T-cell (primary cell): Measurements from ENCODE around the gene AXL. TPM values are rescaled to one million over a fixed set of nuclear protein-coding genes. Genes with fewer than 3 reads are reported as not detected.
A peak's percentile ranks its signal among the peaks of the same experiment; 100 is the strongest.

Experiments used
- ATAC-seq, 4 experiments: fragments of 200-7000 bp in 3 of 4; fragments of 150-1000 bp in 1 of 4; cut with Tn5 transposase; replicated peaks in 1 of 4; 1 replicate in 3 of 4; 2 replicates in 1 of 4; pipeline ENCODE4 v1.10.0; 2021; ENCODE audit warnings: moderate library complexity in 3 of 4, mild to moderate bottlenecking in 2 of 4, moderate number of reproducible peaks in 1 of 4
- CTCF ChIA-PET, 2 donors: fragments of 300-600 bp; sonication (Branson Sonifier 250); formaldehyde crosslinking; loops; one replicate each; lab custom pipeline; 2022; ENCODE audit warnings: antibody characterized with exemption in 2 of 2; lab: Charles Lee
- POLR2A ChIA-PET, 2 donors: fragments of 300-600 bp; sonication (Branson Sonifier 250); formaldehyde crosslinking; loops; one replicate each; lab custom pipeline; 2022; ENCODE audit warnings: antibody characterized with exemption in 2 of 2; lab: Charles Lee
- DNase-seq, 35 experiments: peaks; one replicate each; pipeline versions ENCODE4 v3.0.0 to v3.0.0-alpha.2; 2013 to 2023
- H3K27ac ChIP-seq: one replicate; pipeline ENCODE4 v1.5.1; 2013; ENCODE audit warnings: low read length
- H3K27me3 ChIP-seq, 2 experiments: replicated peaks in 1 of 2; 1 replicate in 1 of 2; 2 replicates in 1 of 2; pipeline versions ENCODE4 v1.6.1 to v1.7.0; 2013; ENCODE audit warnings: low read length in 1 of 2, mixed read lengths in 1 of 2; ENCODE audit not compliant: control insufficient read depth in 2 of 2, insufficient read depth in 2 of 2; ENCODE audit errors: extremely low read depth in 1 of 2
- H3K36me3 ChIP-seq, 2 donors: 1 replicate in 1 of 2; 2 replicates in 1 of 2; pipeline versions ENCODE4 v1.6.1 to v1.7.0; 2013; ENCODE audit warnings: low read length in 1 of 2; ENCODE audit not compliant: control insufficient read depth in 2 of 2, insufficient read depth in 1 of 2; ENCODE audit errors: extremely low read depth in 1 of 2
- H3K4me1 ChIP-seq, 2 experiments: 1 replicate in 1 of 2; 2 replicates in 1 of 2; pipeline versions ENCODE4 v1.6.1 to v1.7.0; 2013; ENCODE audit warnings: low read length in 2 of 2, mixed read lengths in 1 of 2; ENCODE audit not compliant: insufficient read depth in 2 of 2, control insufficient read depth in 1 of 2; ENCODE audit errors: extremely low read depth in 1 of 2
- H3K4me3 ChIP-seq, 2 donors: 1 replicate in 1 of 2; 2 replicates in 1 of 2; pipeline versions ENCODE4 v1.5.1 to v1.7.0; 2013; ENCODE audit warnings: mild to moderate bottlenecking in 2 of 2, low read length in 1 of 2, moderate library complexity in 1 of 2; ENCODE audit not compliant: control insufficient read depth in 1 of 2; ENCODE audit errors: extremely low read depth in 1 of 2
- H3K9me3 ChIP-seq: 2 replicates; pipeline ENCODE4 v1.7.0; 2013
- H3K27ac Mint-ChIP-seq, 2 donors: one replicate each; pipeline ENCODE4 v1.8.0; 2020 to 2021; ENCODE audit warnings: mild to moderate bottlenecking in 2 of 2, mixed read lengths in 2 of 2
- H3K27me3 Mint-ChIP-seq, 2 donors: one replicate each; pipeline ENCODE4 v1.8.0; 2021 to 2022; ENCODE audit warnings: mixed read lengths in 2 of 2
- H3K36me3 Mint-ChIP-seq: one replicate; pipeline ENCODE4 v1.8.0; 2021; ENCODE audit warnings: mixed read lengths
- H3K4me1 Mint-ChIP-seq, 3 donors: one replicate each; pipeline ENCODE4 v1.8.0; 2020 to 2022; ENCODE audit warnings: mixed read lengths in 3 of 3, mild to moderate bottlenecking in 1 of 3
- H3K4me3 Mint-ChIP-seq, 3 donors: one replicate each; pipeline ENCODE4 v1.8.0; 2020 to 2022; ENCODE audit warnings: mild to moderate bottlenecking in 3 of 3, mixed read lengths in 3 of 3, moderate library complexity in 3 of 3
- H3K9me3 Mint-ChIP-seq, 3 donors: one replicate each; pipeline ENCODE4 v1.8.0; 2020 to 2022; ENCODE audit warnings: mixed read lengths in 3 of 3
- WGBS: methylation state at CpG from one replicate; pipeline ENCODE4 v1.1.5; 2013; ENCODE audit warnings: missing lambda C conversion rate; ENCODE audit not compliant: insufficient coverage; 5-methylcytosine and 5-hydroxymethylcytosine counted together
- total RNA-seq, 35 experiments: library from RNA in 6 of 35; stranded (reverse) in 6 of 35; fragments of 120-200 nt in 1 of 35; gene quantifications; one replicate each; pipeline versions ENCODE4 v1.2.1 to v1.2.4 and lab custom pipeline; 2013 to 2026

Gene AXL
- total RNA-seq, 5 donors from 2014 or later (not counting 1 experiment from before 2014, with no cell fraction given): 0.16 to 0.70 (median 0.47) TPM; not detected in 2

DNA sequence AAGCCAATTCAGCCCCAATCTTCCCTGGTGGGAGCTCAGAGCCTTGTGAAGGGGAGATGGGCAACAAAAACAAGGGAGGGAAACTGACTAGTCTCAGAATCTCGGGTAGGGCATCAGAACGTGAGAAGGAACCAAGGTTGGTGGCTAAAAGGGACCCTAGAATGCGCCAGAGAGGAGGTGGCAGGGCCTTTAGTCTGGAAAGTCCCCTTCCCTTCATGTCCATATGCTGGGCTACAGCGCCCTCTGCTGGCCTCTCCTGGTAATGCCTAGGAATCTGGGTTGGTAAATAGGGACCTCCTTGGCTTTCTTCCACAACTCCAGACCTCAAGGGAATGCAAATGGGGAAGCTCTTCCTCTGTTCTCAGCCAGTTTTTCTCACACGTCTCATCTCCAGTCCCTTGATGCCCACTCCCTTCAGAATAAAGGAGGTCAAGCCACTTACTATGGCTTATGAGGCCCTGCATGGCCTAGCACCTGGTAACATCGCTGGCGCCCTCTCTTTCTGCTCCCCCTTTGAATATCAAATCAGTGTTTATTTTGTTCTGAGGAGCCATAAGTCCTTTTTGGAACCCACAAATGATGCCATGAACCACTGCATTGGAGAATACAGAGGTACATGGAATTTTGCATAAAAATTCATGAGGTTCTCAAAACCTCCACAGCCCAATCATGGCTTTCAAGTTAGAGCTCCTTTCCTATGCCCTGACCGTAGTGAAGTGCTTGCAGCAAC lies 89.6 kb downstream of the AXL start:
- no peaks in the 10 kb centered on the region for H3K9me3 ChIP-seq
- H3K27ac ChIP-seq: peak overlapping the region; percentile 97
- H3K27me3 ChIP-seq: no peaks in the 10 kb centered on the region
- H3K27ac Mint-ChIP-seq: peak overlapping the region; percentile 96 to 99
- H3K36me3 Mint-ChIP-seq: peaks cover 37% of the 10 kb centered on the region
- peak overlapping the region; percentile 11 to 96 for H3K4me3 ChIP-seq
- ChIA-PET CTCF (interaction anchor here (0.6 to 3.3 kb wide), 12 partner anchors 10 to 135 kb away, joined by 3 to 21 read pairs (median 6); partner anchors contain the start of genes B9D2 (in 1 of the 2) and HNRNPUL1 (in 1 of the 2)), POLR2A (interaction anchor here (0.5 to 3.7 kb wide), 5 partner anchors 10 to 166 kb away, joined by 3 to 23 read pairs (median 5); partner anchors contain the start of gene HNRNPUL1 (in 1 of the 2))
- H3K9me3 Mint-ChIP-seq: no peaks in the 10 kb centered on the region
- H3K36me3 ChIP-seq: peaks cover 8 to 46% of the 10 kb centered on the region in 2 donors
- H3K27me3 Mint-ChIP-seq: no peaks in the 10 kb centered on the region
- peak overlapping the region; percentile 90 to 98 (median 95) for H3K4me3 Mint-ChIP-seq
- peaks cover 92 to 96% (median 93%) of the 10 kb centered on the region in 3 donors for H3K4me1 Mint-ChIP-seq
- DNase-seq (peak; percentile 77 to 98 (median 91)), ATAC-seq (peak; percentile 48 to 62 (median 58))
- H3K4me1 ChIP-seq: peaks cover 58 to 91% of the 10 kb centered on the region in 2 experiments
- WGBS: 20% methylated on average over 1 of the region's 8 CpGs

DNA sequence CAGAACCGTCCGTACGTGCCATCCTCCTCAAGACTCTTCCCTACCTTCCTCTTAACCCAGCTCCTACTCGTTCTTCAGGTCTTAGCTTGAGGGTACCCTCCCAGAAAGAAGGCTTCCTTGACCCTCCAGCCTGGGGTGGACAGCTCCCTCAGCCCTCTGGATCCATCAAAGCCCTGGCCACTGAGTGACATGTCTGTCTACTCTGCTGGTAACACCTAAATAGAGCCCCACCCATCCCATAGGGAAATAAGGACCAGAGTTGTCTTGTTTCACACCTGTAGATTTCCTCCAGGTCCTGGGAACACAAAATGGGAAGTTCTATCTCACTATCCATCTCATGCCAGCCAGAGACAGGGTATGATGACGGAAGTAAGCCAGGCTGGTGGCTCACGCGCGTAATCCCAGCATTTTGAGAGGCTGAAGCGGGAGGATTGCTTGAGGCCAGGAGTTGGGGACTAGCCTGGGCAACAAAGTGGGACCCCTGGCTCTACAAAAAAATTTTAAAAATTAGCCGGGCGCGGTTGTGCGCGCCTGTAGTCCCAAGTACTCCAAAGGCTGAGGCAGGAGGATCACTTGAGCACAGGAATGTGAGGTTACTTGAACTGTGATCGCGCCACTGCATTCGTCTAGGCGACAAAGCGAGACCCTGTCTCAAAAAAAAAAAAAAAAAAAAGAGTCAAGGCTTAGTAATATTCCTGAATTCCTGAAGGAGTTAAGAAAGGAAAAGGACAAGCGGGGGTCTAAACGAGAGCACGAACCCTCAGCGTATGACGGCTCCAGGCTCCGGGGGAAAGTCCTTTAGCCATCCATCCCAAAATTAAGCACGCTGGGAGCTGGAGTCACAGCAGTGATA lies 90.4 kb downstream of the AXL start:
- H3K9me3 Mint-ChIP-seq: no peaks in the 10 kb centered on the region
- ChIA-PET POLR2A (interaction anchor here (0.7 to 3.7 kb wide), 4 partner anchors 11 to 46 kb away, joined by 3 to 23 read pairs (median 4); partner anchors contain the start of gene HNRNPUL1 (in 1 of the 2)), CTCF (interaction anchor here (0.7 to 3.3 kb wide), 11 partner anchors 11 to 105 kb away, joined by 3 to 21 read pairs (median 5); partner anchors contain the start of genes B9D2 (in 1 of the 2) and HNRNPUL1 (in 1 of the 2))
- no peaks in the 10 kb centered on the region for H3K27me3 ChIP-seq
- peak overlapping the region; percentile 90 to 98 (median 95) for H3K4me3 Mint-ChIP-seq
- H3K36me3 ChIP-seq: peaks cover 7 to 44% of the 10 kb centered on the region in 2 donors
- H3K9me3 ChIP-seq: no peaks in the 10 kb centered on the region
- H3K27ac ChIP-seq: peak overlapping the region; percentile 97
- peaks cover 51 to 83% of the 10 kb centered on the region in 2 experiments for H3K4me1 ChIP-seq
- peaks cover 30% of the 10 kb centered on the region for H3K36me3 Mint-ChIP-seq
- H3K4me3 ChIP-seq: peak overlapping the region; percentile 96 to 99
- peak overlapping the region; percentile 96 to 99 for H3K27ac Mint-ChIP-seq
- H3K4me1 Mint-ChIP-seq: peaks cover 87 to 92% (median 91%) of the 10 kb centered on the region in 3 donors
- H3K27me3 Mint-ChIP-seq: no peaks in the 10 kb centered on the region
- DNase-seq (peak in 2 of 35 experiments; percentile 32 to 52), ATAC-seq (peak in 1 of 4 experiments; percentile 2)
- WGBS: 14% methylated on average over 18 of the region's 26 CpGs

DNA sequence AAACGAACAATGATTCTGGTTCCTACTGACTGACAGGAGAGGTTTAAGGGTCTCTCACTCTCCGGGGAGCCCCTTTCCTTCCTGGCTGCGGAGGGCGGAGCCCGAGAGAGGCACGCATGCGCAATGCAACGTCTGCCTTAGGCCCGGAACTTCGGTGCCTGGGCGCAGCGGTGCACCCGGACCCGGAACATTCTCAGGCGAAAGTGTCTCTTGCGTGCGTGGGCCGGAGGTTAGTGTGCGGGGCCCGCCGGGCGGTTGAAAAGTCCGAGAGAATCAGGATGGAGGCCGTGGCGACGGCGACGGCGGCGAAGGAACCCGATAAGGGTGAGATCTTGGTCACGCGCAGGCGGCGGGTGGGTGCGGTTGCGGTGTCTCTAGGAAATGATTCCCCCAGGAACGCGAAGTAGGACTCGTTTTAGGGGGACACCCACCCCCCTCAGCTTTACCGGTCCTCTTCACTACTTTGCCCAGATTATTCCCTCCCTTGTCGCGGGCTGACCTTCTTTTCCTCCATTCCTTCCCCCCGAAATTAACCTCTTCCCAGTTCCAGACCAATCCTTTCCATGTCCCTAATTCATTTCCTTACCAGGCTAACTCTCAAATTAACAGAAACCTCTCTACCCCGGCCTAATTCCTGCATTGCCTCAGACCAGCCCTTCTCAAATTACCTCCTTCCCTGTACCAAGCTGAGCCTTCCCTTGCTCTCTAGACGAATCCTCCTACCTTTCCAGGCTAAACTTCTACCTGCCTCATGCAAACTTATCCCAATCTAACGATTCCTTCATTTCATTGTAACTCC lies 91.2 kb downstream of the AXL start, which contains the start of gene CCDC97:
Gene CCDC97 (plus strand): TSS at position 140 of the 799 bp plus-strand sequence. CDS start 139 bp downstream, at position 279.
- peak within 1 kb of the TSS; percentile 96 to 99 for H3K4me3 ChIP-seq
- POLR2A ChIA-PET: interaction anchor here in 1 of 2 donors (0.7 kb wide), 1 partner anchor 46 kb away, joined by 4 read pairs; no protein-coding TSS in a partner anchor
- H3K36me3 ChIP-seq: peaks cover 7 to 39% of the 10 kb centered on the region in 2 donors
- CTCF ChIA-PET: interaction anchor here (0.5 to 3.3 kb wide), 4 partner anchors 33 to 125 kb away, joined by 3 to 21 read pairs (median 8); partner anchors contain the start of gene HNRNPUL1 (in 1 of the 2)
- WGBS: under 1% methylated on average over 38 of the region's 47 CpGs
- H3K4me1 Mint-ChIP-seq: peaks cover 79 to 86% (median 83%) of the 10 kb centered on the region in 3 donors
- H3K9me3 ChIP-seq: no peaks in the 10 kb centered on the region
- peak; percentile 73 to 94 (median 85) for DNase-seq
- H3K9me3 Mint-ChIP-seq: no peaks in the 10 kb centered on the region
- peak within 1 kb of the TSS; percentile 90 to 98 (median 95) for H3K4me3 Mint-ChIP-seq
- H3K27me3 Mint-ChIP-seq: no peaks in the 10 kb centered on the region
- peak within 1 kb of the TSS; percentile 96 to 99 for H3K27ac Mint-ChIP-seq
- peak within 1 kb of the TSS; percentile 97 for H3K27ac ChIP-seq
- peaks cover 21% of the 10 kb centered on the region for H3K36me3 Mint-ChIP-seq
- H3K27me3 ChIP-seq: no peaks in the 10 kb centered on the region
- peak; percentile 66 to 72 (median 70) for ATAC-seq
- H3K4me1 ChIP-seq: peaks cover 44 to 74% of the 10 kb centered on the region in 2 experiments

DNA sequence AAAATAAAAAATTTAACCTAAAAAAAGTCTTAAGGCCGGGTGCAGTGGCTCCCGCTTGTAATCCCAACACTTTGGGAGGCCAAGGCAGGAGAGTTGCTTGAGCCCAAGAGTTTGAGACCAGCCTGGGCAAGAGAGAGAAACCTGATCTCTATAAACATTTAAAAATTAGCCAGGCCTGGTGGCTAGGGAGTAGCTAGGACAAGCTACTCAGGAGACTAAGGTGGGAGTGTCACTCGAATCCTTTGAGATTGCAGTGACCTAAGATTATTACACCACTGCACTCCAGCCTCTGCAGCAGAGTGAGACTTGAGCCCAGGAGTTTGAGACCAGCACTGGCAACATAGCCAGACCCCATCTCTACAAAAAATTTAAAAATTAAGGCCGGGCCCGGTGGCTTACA lies 92.0 kb downstream of the AXL start:
- peak overlapping the region in 1 of 2 donors; percentile 31 for H3K27ac Mint-ChIP-seq
- WGBS: 100% methylated on average over 1 of the region's 5 CpGs

More for the DNA sequence above, 92.0 kb downstream of the AXL start:
- Mint-ChIP-seq H3K27me3 (no peaks in the 10 kb centered on the region), H3K36me3 (peaks cover 20% of the 10 kb centered on the region), H3K4me1 (peaks cover 75 to 80% (median 79%) of the 10 kb centered on the region in 3 donors), H3K9me3 (no peaks in the 10 kb centered on the region), H3K4me3 (peak overlapping the region; percentile 90 to 98 (median 95))
- DNase-seq (no peak), ATAC-seq (no peak)
- Histone ChIP-seq H3K9me3 (no peaks in the 10 kb centered on the region), H3K27me3 (no peaks in the 10 kb centered on the region), H3K4me1 (peaks cover 38 to 66% of the 10 kb centered on the region in 2 experiments), H3K36me3 (peaks cover 9 to 37% of the 10 kb centered on the region in 2 donors), H3K4me3 (peak overlapping the region; percentile 96 to 99), H3K27ac (no peak overlapping the region)
- ChIA-PET CTCF (no interaction called here), POLR2A (interaction anchor here in 1 of 2 donors (0.6 kb wide), 1 partner anchor 48 kb away, joined by 4 read pairs; no protein-coding TSS in a partner anchor)
